Stimulated activated CD8-positive, alpha-beta memory T cell treated with anti-CD3 and anti-CD28 coated beads, Interleukin-4, amount 100 ng/mL, for 24 hours (primary cell): Measurements from ENCODE around the gene DDX10.

Source experiments
- DNase-seq: peaks from one replicate; pipeline ENCODE4 v3.0.0-alpha.2; 2020; ENCODE audit warnings: low read depth

The DDX10 gene

GRCh38 chr11:108906826-108907225, 242.0 kb downstream of the DDX10 start:
- no peak for DNase-seq

- no peak for DNase-seq
These were observed 244.2 kb downstream of the DDX10 start for GRCh38 chr11:108909041-108909440.

GRCh38 chr11:108909921-108910320, 245.1 kb downstream of the DDX10 start:
- DNase-seq: no peak

- no peak for DNase-seq
These were observed 247.7 kb downstream of the DDX10 start for GRCh38 chr11:108912581-108912980.

- no peak for DNase-seq
These were observed 248.3 kb downstream of the DDX10 start for GRCh38 chr11:108913204-108913603.

- DNase-seq: no peak
These were observed 249.3 kb downstream of the DDX10 start for GRCh38 chr11:108914211-108914610.

GRCh38 chr11:108914981-108915380, 250.1 kb downstream of the DDX10 start:
- DNase-seq: no peak

GRCh38 chr11:108915666-108916065, 250.8 kb downstream of the DDX10 start:
- DNase-seq: no peak

GRCh38 chr11:108916290-108916689, 251.4 kb downstream of the DDX10 start:
- DNase-seq: no peak

- no peak for DNase-seq
These were observed 252.1 kb downstream of the DDX10 start for GRCh38 chr11:108916935-108917334.

GRCh38 chr11:108921211-108921610, 256.3 kb downstream of the DDX10 start:
- DNase-seq: no peak

- DNase-seq: no peak
These were observed 257.4 kb downstream of the DDX10 start for GRCh38 chr11:108922241-108922640.

GRCh38 chr11:108923413-108923812, 258.5 kb downstream of the DDX10 start:
- no peak for DNase-seq

- DNase-seq: no peak
These were observed 261.4 kb downstream of the DDX10 start for GRCh38 chr11:108926171-108926840.

GRCh38 chr11:108926841-108927577, 262.1 kb downstream of the DDX10 start:
- DNase-seq: no peak

- no peak for DNase-seq
These were observed 263.1 kb downstream of the DDX10 start for GRCh38 chr11:108927791-108928545.

- DNase-seq: no peak
These were observed 264.4 kb downstream of the DDX10 start for GRCh38 chr11:108929241-108929640.

- DNase-seq: no peak
These were observed 266.3 kb downstream of the DDX10 start for GRCh38 chr11:108931168-108931567.

GRCh38 chr11:108933630-108934029, 268.8 kb downstream of the DDX10 start:
- DNase-seq: no peak

GRCh38 chr11:108934289-108934688, 269.4 kb downstream of the DDX10 start:
- no peak for DNase-seq

GRCh38 chr11:108934696-108935095, 269.8 kb downstream of the DDX10 start:
- DNase-seq: no peak

- DNase-seq: no peak
These were observed 272.9 kb downstream of the DDX10 start for GRCh38 chr11:108937746-108938145.

- DNase-seq: no peak
These were observed 273.7 kb downstream of the DDX10 start for GRCh38 chr11:108938604-108939003.
